ENCODE measurements around the gene ATP1B3.

DNA sequence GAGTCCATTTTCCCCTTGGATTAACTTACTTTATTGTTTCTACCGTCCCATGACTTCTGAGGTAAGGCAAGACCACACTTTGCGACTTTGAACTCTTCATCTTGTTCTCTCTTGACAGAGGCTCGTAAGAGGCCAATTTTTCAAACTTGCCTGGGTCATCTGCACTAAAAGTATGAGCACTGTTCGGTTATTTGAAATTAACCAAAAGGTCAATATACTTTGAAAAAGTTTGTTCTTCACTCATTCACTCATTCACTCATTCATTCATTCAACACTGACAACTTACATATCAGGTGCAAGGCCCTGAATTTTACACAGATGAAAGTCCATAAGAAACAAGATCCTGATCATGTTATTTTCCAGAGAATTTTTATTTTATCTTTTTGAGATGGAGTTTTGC, 57.9 kb downstream of the ATP1B3 start:
- TF ChIP-seq, protein P1, sequence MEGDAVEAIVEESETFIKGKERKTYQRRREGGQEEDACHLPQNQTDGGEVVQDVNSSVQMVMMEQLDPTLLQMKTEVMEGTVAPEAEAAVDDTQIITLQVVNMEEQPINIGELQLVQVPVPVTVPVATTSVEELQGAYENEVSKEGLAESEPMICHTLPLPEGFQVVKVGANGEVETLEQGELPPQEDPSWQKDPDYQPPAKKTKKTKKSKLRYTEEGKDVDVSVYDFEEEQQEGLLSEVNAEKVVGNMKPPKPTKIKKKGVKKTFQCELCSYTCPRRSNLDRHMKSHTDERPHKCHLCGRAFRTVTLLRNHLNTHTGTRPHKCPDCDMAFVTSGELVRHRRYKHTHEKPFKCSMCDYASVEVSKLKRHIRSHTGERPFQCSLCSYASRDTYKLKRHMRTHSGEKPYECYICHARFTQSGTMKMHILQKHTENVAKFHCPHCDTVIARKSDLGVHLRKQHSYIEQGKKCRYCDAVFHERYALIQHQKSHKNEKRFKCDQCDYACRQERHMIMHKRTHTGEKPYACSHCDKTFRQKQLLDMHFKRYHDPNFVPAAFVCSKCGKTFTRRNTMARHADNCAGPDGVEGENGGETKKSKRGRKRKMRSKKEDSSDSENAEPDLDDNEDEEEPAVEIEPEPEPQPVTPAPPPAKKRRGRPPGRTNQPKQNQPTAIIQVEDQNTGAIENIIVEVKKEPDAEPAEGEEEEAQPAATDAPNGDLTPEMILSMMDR (IDR thresholded peaks at IDR 0.05 in 2 of 3, conservative IDR thresholded peaks at IDR 0.05 in 1 of 3; ENCODE audit: insufficient read depth in 2 of 3, low read depth in 1 of 3, low read length in 3 of 3): no peak
- TF ChIP-seq MAZ (CRISPR knock-in tag; conservative IDR thresholded peaks at IDR 0.05 in 1 of 2, IDR thresholded peaks at IDR 0.05 in 1 of 2) (no peak), FOS (IDR thresholded peaks at IDR 0.05; ENCODE audit: extremely low read depth, insufficient read length) (no peak), ZC3H8 (IDR thresholded peaks at IDR 0.05) (no peak)
- TF ChIP-seq, protein P2, sequence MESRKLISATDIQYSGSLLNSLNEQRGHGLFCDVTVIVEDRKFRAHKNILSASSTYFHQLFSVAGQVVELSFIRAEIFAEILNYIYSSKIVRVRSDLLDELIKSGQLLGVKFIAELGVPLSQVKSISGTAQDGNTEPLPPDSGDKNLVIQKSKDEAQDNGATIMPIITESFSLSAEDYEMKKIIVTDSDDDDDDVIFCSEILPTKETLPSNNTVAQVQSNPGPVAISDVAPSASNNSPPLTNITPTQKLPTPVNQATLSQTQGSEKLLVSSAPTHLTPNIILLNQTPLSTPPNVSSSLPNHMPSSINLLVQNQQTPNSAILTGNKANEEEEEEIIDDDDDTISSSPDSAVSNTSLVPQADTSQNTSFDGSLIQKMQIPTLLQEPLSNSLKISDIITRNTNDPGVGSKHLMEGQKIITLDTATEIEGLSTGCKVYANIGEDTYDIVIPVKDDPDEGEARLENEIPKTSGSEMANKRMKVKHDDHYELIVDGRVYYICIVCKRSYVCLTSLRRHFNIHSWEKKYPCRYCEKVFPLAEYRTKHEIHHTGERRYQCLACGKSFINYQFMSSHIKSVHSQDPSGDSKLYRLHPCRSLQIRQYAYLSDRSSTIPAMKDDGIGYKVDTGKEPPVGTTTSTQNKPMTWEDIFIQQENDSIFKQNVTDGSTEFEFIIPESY (CRISPR knock-in tag; IDR thresholded peaks at IDR 0.05): no peak
